ENCODE results near the gene SYNJ1.

- TF ChIP-seq CTCF (IDR thresholded peaks at IDR 0.05) (no peak), POLR2A (IDR thresholded peaks at IDR 0.05) (no peak)
These were observed 9.9 kb downstream of the SYNJ1 start for GRCh38 chr21:32717851-32718316.
